ENCODE data around the gene LILRB4.

DNA sequence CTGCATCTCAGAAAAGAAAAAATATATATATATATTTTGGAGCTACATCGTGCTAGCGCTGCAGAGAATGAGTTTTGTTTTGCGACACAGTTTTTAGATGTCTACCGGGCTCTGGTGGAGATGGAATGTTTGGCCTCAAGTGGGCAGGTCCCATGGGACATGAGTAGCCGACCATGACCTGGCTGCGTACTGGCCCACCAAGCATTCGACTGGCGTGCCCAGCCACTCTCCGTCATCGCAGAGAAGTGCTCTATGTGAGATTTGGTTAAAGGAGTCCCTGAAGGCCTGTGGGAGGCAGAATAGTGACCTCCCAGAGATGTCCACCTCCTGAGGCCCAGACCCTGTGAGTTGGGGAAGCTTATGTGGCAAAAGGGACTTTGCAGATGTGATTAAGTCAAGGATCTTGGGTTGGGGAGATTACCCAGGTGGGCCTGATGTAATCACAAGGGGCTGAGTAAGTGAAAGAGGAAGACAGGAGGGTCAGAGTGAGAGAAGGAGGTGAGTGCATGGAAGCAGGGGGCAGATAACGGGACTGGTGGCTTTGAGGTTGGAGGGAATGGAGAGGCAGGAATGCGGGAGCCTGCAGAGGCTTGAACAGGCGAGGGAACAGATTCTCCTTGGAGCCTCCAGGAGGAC lies 821 bp upstream of the LILRB4 start:
- TF ChIP-seq, protein P1, sequence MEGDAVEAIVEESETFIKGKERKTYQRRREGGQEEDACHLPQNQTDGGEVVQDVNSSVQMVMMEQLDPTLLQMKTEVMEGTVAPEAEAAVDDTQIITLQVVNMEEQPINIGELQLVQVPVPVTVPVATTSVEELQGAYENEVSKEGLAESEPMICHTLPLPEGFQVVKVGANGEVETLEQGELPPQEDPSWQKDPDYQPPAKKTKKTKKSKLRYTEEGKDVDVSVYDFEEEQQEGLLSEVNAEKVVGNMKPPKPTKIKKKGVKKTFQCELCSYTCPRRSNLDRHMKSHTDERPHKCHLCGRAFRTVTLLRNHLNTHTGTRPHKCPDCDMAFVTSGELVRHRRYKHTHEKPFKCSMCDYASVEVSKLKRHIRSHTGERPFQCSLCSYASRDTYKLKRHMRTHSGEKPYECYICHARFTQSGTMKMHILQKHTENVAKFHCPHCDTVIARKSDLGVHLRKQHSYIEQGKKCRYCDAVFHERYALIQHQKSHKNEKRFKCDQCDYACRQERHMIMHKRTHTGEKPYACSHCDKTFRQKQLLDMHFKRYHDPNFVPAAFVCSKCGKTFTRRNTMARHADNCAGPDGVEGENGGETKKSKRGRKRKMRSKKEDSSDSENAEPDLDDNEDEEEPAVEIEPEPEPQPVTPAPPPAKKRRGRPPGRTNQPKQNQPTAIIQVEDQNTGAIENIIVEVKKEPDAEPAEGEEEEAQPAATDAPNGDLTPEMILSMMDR (IDR thresholded peaks at IDR 0.05), result no peak
- TF ChIP-seq EZH2phosphoT487 (IDR thresholded peaks at IDR 0.05) (no peak), EZH2 (IDR thresholded peaks at IDR 0.05) (no peak)
